Spleen (tissue), 11 donors: ENCODE measurements around the gene GABBR2. TPM values are rescaled to one million over a fixed set of nuclear protein-coding genes. Genes with fewer than 3 reads are reported as not detected.
"Not testable (repeated sequence)": the region's sequence is repeated elsewhere in the genome, so short reads cannot be mapped to it uniquely, and the experiment has no call there.

ENCODE experiments used
- DNase-seq: peaks from one replicate; pipeline ENCODE4 v3.0.0-alpha.2; 2020
- H3K27ac ChIP-seq, 8 donors: fragments of 200-600 bp; sonication (generic) in 7 of 8; 1 replicate in 4 of 8; 2 replicates in 4 of 8; pipeline versions ENCODE4 v1.5.0 to v1.8.0; 2016 to 2021; ENCODE audit warnings: inconsistent platforms in 4 of 8, mild to moderate bottlenecking in 4 of 8, moderate library complexity in 1 of 8
- H3K27me3 ChIP-seq, 7 donors: fragments of 200-600 bp; sonication (generic) in 6 of 7; replicated peaks in 1 of 7; 1 replicate in 4 of 7; 2 replicates in 3 of 7; pipeline versions ENCODE4 v1.5.0 to v1.8.0; 2016 to 2021; ENCODE audit warnings: inconsistent platforms in 3 of 7, mild to moderate bottlenecking in 1 of 7
- H3K36me3 ChIP-seq, 6 donors: fragments of 200-600 bp; sonication (generic) in 5 of 6; 1 replicate in 4 of 6; 2 replicates in 2 of 6; pipeline versions ENCODE4 v1.5.0 to v1.8.0; 2016 to 2021; ENCODE audit warnings: inconsistent platforms in 2 of 6
- H3K4me1 ChIP-seq, 6 donors: fragments of 200-600 bp; sonication (generic) in 5 of 6; 1 replicate in 3 of 6; 2 replicates in 3 of 6; pipeline versions ENCODE4 v1.5.0 to v1.8.0; 2016 to 2021; ENCODE audit warnings: inconsistent platforms in 3 of 6
- H3K4me3 ChIP-seq, 8 donors: fragments of 200-600 bp; sonication (generic) in 7 of 8; 1 replicate in 4 of 8; 2 replicates in 4 of 8; pipeline versions ENCODE4 v1.5.0 to v1.8.0; 2016 to 2021; ENCODE audit warnings: inconsistent platforms in 4 of 8, mild to moderate bottlenecking in 4 of 8, moderate library complexity in 2 of 8
- H3K9me3 ChIP-seq, 8 donors: fragments of 200-600 bp; sonication (generic) in 7 of 8; 1 replicate in 4 of 8; 2 replicates in 4 of 8; pipeline versions ENCODE4 v1.5.0 to v1.8.0; 2016 to 2021; ENCODE audit warnings: inconsistent platforms in 4 of 8
- POLR2A ChIP-seq, 3 donors: fragments of 450-650 bp; IDR thresholded peaks; one replicate each; pipeline ENCODE4 v1.5.1; 2017; ENCODE audit warnings: antibody characterized with exemption in 3 of 3, mild to moderate bottlenecking in 1 of 3
- POLR2AphosphoS5 ChIP-seq, 3 donors: sonication (generic); formaldehyde crosslinking; IDR thresholded peaks; one replicate each; pipeline ENCODE4 v1.5.1; 2017; ENCODE audit warnings: antibody characterized with exemption in 3 of 3
- WGBS, 5 donors: extraction: QIAGEN DNeasy Blood & Tissue Kit in 3 of 5; methylation state at CpG; one replicate each; pipeline versions ENCODE4 v1.1.5 to v1.1.7; 2013 to 2018; 5-methylcytosine and 5-hydroxymethylcytosine counted together
- intact Hi-C: fragments of 100-400 bp; cut with DNase I; formaldehyde crosslinking; loops from one replicate; pipeline ENCODE4 v1.15.0; 2023; ENCODE audit warnings: low total_unique reads
- polyA plus RNA-seq, 3 donors: library from polyadenylated mRNA; stranded (reverse); fragments of 200-250 nt; gene quantifications; one replicate each; pipeline ENCODE4 v1.2.1, GENCODE V29; 2013
- total RNA-seq, 7 donors: library from RNA; depleted of rRNA in 3 of 7; stranded (reverse); fragments of >200 nt in 3 of 7; fragmentation: NEBNext Ultra II Directional in 4 of 7; extraction: Animal tissue kit (Norgen Biotek cat#: 25700) in 4 of 7; gene quantifications; one replicate each; pipeline versions ENCODE4 v1.1.0 to v1.2.1, GENCODE V29; 2016 to 2021
- TF ChIP-seq, protein P1 (sequence below), 11 experiments: fragments of 200-600 bp in 7 of 11; fragments of 450-650 bp in 4 of 11; sonication (generic) in 4 of 11; IDR thresholded peaks in 8 of 11; conservative IDR thresholded peaks in 3 of 11; 1 replicate in 7 of 11; 2 replicates in 4 of 11; pipeline versions ENCODE4 v1.4.0 to v1.8.0; 2016 to 2021; ENCODE audit warnings: antibody characterized with exemption in 11 of 11, inconsistent platforms in 4 of 11, mild to moderate bottlenecking in 1 of 11
- donor health status: healthy with polysubstance abuse.
- donor health status: DM: no; HTN: no; CAD: no; lungs with moderate emphysema.
- donor health status: DM: no; HTN: no; CAD: no.
- donor health status: Bipolar disorder and iron deficiency.
- donor health status: healthy.
- donor health status: DM: no; HTN: no; CAD: no.
- donor health status: DM: yes; HTN: yes; CAD: no.

GABBR2 gene
- total and polyA plus RNA-seq, 10 donors: 0.03 to 0.32 (median 0.07) TPM; not detected in 7

GRCh38 chr9:98658951-98659351 is 49.8 kb downstream of the GABBR2 start:
- DNase-seq: no peak
- no peaks in the 10 kb centered on the region for H3K9me3 ChIP-seq
- no peaks in the 10 kb centered on the region for H3K4me1 ChIP-seq
- H3K36me3 ChIP-seq: no peaks in the 10 kb centered on the region
- TF ChIP-seq POLR2AphosphoS5 (IDR thresholded peaks at IDR 0.05): no peak
- no peak for TF ChIP-seq POLR2A (IDR thresholded peaks at IDR 0.05)
- TF ChIP-seq, protein P1, sequence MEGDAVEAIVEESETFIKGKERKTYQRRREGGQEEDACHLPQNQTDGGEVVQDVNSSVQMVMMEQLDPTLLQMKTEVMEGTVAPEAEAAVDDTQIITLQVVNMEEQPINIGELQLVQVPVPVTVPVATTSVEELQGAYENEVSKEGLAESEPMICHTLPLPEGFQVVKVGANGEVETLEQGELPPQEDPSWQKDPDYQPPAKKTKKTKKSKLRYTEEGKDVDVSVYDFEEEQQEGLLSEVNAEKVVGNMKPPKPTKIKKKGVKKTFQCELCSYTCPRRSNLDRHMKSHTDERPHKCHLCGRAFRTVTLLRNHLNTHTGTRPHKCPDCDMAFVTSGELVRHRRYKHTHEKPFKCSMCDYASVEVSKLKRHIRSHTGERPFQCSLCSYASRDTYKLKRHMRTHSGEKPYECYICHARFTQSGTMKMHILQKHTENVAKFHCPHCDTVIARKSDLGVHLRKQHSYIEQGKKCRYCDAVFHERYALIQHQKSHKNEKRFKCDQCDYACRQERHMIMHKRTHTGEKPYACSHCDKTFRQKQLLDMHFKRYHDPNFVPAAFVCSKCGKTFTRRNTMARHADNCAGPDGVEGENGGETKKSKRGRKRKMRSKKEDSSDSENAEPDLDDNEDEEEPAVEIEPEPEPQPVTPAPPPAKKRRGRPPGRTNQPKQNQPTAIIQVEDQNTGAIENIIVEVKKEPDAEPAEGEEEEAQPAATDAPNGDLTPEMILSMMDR (IDR thresholded peaks at IDR 0.05 in 8 of 11, conservative IDR thresholded peaks at IDR 0.05 in 3 of 11): no peak
- no peak overlapping the region for H3K27ac ChIP-seq
- intact Hi-C loops: no loop called here
- H3K4me3 ChIP-seq: no peak overlapping the region
- no peaks in the 10 kb centered on the region for H3K27me3 ChIP-seq
- WGBS, 5 donors: 75 to 92% (median 75%) methylated on average over 1 of the region's 1 CpG

DNA sequence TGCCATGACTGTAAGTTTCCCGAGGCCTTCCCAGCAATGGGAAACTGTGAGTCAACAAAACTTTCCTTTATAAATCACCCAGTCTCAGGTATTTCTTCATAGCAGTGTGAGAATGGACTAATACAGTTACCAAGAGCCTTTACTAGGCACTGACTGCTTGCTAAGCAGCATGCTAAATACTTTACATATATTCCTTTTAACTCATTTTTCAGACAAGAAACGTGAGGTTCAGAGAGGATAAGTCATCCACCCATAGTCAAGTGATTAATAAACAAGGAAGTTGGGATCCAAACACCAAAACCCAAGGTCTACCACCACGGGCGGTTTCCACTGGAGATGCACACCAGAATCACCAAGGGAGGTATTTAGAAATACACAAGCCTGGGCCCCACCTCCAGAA is 50.8 kb downstream of the GABBR2 start:
- DNase-seq: no peak
- H3K9me3 ChIP-seq: no peaks in the 10 kb centered on the region
- H3K27ac ChIP-seq: no peak overlapping the region
- no peak overlapping the region for H3K4me3 ChIP-seq
- WGBS, 5 donors: 73 to 80% (median 77%) methylated on average over 4 of the region's 4 CpGs
- H3K36me3 ChIP-seq: no peaks in the 10 kb centered on the region
- intact Hi-C loops: no loop called here
- peaks cover 0 to 3% (median 0%) of the 10 kb centered on the region in 7 donors for H3K27me3 ChIP-seq
- TF ChIP-seq, protein P1 (IDR thresholded peaks at IDR 0.05 in 8 of 11, conservative IDR thresholded peaks at IDR 0.05 in 3 of 11): no peak
- TF ChIP-seq POLR2AphosphoS5 (IDR thresholded peaks at IDR 0.05) (no peak), POLR2A (IDR thresholded peaks at IDR 0.05) (no peak)
- no peaks in the 10 kb centered on the region for H3K4me1 ChIP-seq

DNA sequence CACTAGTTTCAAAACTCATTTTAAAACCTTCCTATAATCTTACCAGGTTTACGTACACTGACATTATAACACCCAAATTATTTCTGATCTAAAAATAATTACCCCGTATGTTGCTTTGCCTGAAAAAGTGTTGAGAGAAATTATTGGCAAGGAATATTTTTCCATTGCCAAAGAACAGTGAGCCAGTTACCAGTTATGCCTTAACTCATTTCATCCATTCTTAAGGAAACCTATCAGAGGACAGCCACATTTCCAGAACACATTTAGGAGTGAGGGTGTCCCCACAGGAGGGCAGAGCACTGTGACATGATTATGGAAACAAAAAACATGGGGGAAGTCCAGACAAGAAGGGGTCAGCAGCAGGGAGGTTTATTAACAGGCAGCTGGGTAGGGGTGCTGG is 52.2 kb downstream of the GABBR2 start:
- WGBS, 5 donors: 81 to 96% (median 88%) methylated on average over 2 of the region's 2 CpGs

GRCh38 chr9:98655428-98655827 is 53.3 kb downstream of the GABBR2 start:
- H3K27ac ChIP-seq, H3K36me3 ChIP-seq, H3K4me1 ChIP-seq, H3K9me3 ChIP-seq, H3K4me3 ChIP-seq, DNase-seq, intact Hi-C loops: not testable (repeated sequence)
- WGBS, 5 donors: 68 to 92% (median 87%) methylated on average over 1 to 3 of the region's 3 CpGs
- peaks cover 0 to 11% (median 0%) of the 10 kb centered on the region in 7 donors for H3K27me3 ChIP-seq

More for the DNA sequence above, 52.2 kb downstream of the GABBR2 start:
- no peak overlapping the region for H3K27ac ChIP-seq
- intact Hi-C loops: no loop called here
- H3K9me3 ChIP-seq: no peaks in the 10 kb centered on the region
- no peaks in the 10 kb centered on the region for H3K4me1 ChIP-seq
- TF ChIP-seq POLR2A (IDR thresholded peaks at IDR 0.05): no peak
- TF ChIP-seq POLR2AphosphoS5 (IDR thresholded peaks at IDR 0.05): no peak
- TF ChIP-seq, protein P1 (IDR thresholded peaks at IDR 0.05 in 8 of 11, conservative IDR thresholded peaks at IDR 0.05 in 3 of 11): no peak
- H3K4me3 ChIP-seq: no peak overlapping the region
- DNase-seq: no peak
- H3K36me3 ChIP-seq: no peaks in the 10 kb centered on the region
- peaks cover 0 to 11% (median 0%) of the 10 kb centered on the region in 7 donors for H3K27me3 ChIP-seq

GRCh38 chr9:98654247-98654646 is 54.5 kb downstream of the GABBR2 start:
- no peak overlapping the region for H3K4me3 ChIP-seq
- WGBS, 5 donors: 89 to 95% (median 90%) methylated on average over 6 of the region's 6 CpGs
- TF ChIP-seq POLR2A (IDR thresholded peaks at IDR 0.05) (no peak), POLR2AphosphoS5 (IDR thresholded peaks at IDR 0.05) (no peak)
- TF ChIP-seq, protein P1 (IDR thresholded peaks at IDR 0.05 in 8 of 11, conservative IDR thresholded peaks at IDR 0.05 in 3 of 11): no peak
- H3K27me3 ChIP-seq: peaks cover 0 to 23% (median 0%) of the 10 kb centered on the region in 7 donors
- H3K27ac ChIP-seq: no peak overlapping the region
- intact Hi-C loops: no loop called here
- H3K36me3 ChIP-seq: no peaks in the 10 kb centered on the region
- no peak for DNase-seq
- H3K4me1 ChIP-seq: no peaks in the 10 kb centered on the region
- no peaks in the 10 kb centered on the region for H3K9me3 ChIP-seq
